Measurements from ENCODE around the gene DDN.

- TF ChIP-seq EZH2 (IDR thresholded peaks at IDR 0.05; ENCODE audit: borderline replicate concordance, insufficient read depth, low read depth, low read length, poor library complexity, severe bottlenecking), result no peak
- no peak for TF ChIP-seq CTCF (IDR thresholded peaks at IDR 0.05)
Measured at GRCh38 chr12:49037111-49037946, 38.2 kb upstream of the DDN start.

Measured in B cell (primary cell).